T47D (cell line): ENCODE data around the gene ELOVL6.

Experiments
- DNase-seq, 2 experiments: peaks; one replicate each; pipeline versions ENCODE4 v3.0.0 to v3.0.0-alpha.2; 2011 to 2012; ENCODE audit warnings: low read depth in 1 of 2, low spot score in 1 of 2
- JUND ChIP-seq: IDR thresholded peaks from 2 replicates; pipeline ENCODE4 v1.6.1; 2012; ENCODE audit warnings: low read depth
- in situ Hi-C: cut with HindIII; loops from 2 replicates; pipeline ENCODE4 v1.10.0; 2016; ENCODE audit warnings: low sequenced_read_pairs, low pct_unique_long_range_greater_than_20kb

Gene ELOVL6

DNA sequence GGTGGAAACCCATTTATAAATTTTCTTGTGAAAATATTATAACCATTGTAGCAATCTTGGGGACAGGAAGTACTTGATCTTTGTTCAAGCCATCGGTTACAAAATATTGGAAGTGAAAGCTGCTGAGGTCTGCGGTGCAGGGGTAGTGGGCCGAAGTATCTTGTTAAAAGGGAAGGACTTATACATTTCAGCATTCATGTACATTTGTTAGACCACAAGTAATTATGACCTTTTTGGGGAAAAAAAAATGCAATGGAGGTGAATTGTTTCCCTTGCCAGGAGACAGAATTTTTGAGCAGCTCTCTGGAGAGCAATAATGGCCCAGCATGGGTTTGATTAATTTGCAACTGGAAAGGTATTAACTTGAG lies 164.4 kb downstream of the ELOVL6 start:
- TF ChIP-seq JUND = no peak
- in situ Hi-C loops = no loop called here
- DNase-seq = no peak

DNA sequence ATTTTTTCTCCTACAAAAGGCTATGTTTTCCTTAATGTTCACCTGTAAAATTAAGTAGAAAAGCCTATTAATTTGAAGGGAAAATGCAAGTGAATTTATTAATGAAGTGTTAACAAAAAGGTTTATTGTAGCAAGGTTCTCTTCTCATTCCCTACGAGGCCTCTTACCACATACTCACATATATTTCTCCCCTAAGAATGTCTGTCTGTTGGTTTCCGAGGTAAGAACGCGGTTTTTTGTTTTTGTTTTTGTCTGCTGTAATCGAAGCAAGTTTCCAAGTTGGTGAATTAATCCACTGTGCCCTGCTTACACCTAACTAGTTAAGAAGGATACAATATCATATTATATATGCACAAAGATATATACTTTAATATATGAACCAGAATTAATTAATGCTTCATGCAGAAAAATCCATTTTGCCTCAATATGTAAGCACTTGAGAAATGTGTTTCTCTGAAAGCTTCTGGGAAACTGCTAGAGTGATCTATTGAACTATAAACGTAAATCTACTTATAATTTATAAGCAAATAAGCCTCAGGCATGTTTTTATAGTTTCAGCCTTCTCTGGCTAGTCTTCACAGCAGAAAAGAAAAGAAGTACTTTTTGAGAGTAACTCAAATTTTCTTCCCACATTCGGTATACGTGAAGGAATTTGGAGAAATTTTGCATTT lies 164.9 kb downstream of the ELOVL6 start:
- in situ Hi-C loops = no loop called here
- no peak for TF ChIP-seq JUND
- no peak for DNase-seq

DNA sequence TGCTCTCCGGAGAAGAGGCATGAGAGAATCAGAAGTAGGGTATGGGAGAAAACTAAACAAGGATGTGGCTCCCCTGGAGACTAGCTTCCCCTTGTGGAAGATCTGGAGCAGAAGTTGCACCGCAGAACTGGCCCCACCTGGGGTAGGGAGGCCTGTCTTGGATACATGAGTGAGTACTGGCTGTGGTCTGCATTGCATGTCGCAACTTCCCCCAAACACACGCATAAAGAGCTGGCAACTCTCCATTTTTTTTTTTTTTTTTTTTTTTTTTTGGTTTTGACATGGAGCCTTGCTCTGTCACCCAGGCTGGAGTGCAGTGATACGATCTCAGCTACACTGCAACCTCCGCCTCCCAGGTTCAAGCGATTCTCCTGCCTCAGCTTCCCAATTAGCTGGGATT lies 165.8 kb downstream of the ELOVL6 start:
- DNase-seq = no peak
- in situ Hi-C loops = no loop called here
- no peak for TF ChIP-seq JUND

DNA sequence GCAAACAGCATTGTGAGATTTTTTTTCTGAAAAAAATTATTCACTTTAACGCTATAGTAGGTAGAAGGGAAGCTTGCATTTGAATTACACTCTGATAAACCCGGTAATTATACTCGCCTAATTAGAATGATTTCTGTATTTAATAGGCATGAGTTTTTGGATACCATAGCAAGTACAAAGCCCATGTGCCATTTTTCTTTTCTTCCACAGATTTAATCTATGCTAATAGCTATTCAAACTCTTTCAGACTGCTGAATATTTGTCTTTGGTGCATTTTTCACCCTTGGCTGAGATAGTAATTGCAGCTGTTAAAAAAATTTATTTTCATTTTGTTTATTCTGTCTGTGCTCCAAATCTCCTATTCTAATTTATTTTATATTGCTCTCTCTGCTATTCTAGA lies 172.7 kb downstream of the ELOVL6 start:
- DNase-seq = no peak
- no peak for TF ChIP-seq JUND
- in situ Hi-C loops = no loop called here

DNA sequence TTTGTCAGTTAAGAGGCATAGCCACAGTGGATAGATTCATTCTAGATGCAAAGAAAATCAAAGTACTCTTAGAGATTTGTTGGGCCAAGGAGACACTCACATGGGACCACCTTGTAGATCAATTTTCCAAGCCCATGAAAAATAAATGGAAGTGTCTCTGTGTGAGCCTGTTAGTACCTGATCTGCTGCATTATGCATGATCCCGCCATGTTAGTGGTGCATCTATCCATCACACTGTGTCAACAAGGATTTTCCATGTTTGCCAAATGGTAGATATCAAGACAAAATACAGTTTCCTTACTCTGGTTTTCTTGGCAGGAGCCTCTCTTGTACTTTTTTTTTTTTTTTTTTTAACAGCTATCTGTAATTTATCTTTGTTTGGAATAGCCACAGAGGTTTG lies 173.4 kb downstream of the ELOVL6 start:
- DNase-seq = no peak
- in situ Hi-C loops = no loop called here

DNA sequence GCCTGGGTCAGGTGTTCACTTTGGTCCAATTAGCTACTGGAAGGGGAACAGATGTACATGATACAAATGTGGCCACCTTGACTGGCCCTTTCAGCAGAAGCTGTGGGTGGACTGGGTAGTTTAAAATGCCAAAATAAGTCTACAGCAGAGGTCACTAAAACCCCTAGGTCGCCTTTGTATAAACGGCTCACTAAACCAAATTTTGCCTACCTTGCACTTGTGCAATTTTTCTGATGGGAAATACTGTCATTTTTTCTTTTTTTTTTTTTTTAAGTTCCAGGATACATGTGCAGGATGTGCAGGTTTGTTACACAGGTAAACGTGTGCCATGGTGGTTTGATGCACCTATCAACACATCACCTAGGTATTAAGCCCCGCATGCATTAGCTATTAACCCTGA lies 176.0 kb downstream of the ELOVL6 start:
- DNase-seq = no peak
- in situ Hi-C loops = no loop called here
- TF ChIP-seq JUND = no peak

More for the DNA sequence above, 173.4 kb downstream of the ELOVL6 start:
- TF ChIP-seq JUND = no peak

DNA sequence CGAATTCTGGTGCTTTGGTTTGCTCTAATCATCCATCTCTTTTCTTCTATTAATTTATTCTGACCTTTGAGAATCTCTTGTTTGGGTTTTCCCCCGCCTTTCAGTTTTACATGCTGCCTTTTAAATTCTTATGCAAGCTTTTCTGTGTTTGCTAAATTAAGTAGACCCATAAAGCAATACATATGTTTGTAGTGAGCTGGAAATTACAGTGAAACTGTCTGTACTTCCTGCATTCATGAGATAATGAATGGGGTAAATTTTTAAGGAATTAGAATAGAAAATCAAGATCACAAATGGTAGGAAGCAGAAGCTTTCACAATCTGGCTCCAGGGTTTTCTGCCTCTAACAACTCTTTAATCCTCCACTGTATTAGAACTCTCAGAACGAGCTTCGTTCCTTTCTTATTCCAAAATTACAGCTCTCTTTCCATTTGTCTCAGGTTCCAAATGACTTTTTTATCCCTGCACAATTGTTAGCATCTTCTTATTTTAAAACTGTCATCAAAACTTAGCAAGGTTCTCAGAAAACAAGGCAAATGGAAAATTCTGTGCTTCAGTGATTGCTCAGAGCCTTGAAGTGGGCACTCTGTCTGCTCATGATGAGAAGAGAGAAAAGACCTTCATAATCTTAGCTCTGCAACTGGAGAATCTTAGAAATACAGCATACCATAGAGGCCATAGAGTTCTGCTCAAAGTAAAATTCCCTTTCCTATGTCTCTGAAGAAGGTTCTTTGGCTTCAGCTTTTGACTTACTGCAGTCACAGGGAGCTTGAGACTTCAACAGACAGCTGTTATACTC lies 177.6 kb downstream of the ELOVL6 start:
- DNase-seq = no peak
- no peak for TF ChIP-seq JUND
- in situ Hi-C loops = no loop called here

DNA sequence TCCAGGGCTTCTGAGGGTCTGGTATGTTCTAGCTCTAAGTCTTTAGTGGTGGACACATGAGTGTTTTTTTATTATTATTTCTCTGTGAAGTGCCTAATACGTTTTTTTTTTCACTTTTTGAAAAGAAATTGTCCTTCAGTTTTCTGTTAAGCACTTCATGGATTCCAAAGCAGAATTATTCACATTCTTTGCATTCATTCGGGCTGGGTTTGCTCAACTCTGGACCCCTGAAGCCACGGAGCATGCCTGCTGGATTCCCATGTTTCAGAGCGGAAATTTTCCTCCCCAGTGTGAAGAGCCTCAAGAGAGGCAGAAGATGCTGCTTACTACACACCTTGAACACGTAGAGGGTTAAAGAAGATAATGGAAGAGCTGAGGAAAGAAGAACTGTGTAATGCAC lies 178.3 kb downstream of the ELOVL6 start:
- TF ChIP-seq JUND = no peak
- no peak for DNase-seq
- in situ Hi-C loops = no loop called here

DNA sequence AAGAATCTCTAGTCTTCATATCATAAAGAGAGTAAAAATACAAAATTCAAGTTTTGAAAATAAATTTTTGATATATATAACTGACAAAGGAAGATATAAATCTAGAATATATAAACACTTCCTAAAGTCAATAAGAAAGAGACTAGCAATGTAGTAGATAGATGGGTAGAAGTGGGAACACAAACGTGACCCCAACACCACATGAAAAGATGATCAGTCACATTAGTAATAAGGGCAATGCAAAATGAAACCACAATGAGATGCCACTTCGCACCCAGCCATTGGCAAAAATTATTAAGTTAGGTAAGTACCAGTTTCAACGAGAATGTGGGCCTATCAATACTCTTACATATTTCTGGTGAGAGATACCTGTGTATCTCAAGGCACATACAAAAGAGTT lies 179.3 kb downstream of the ELOVL6 start:
- no peak for TF ChIP-seq JUND
- DNase-seq = no peak
- in situ Hi-C loops = no loop called here

DNA sequence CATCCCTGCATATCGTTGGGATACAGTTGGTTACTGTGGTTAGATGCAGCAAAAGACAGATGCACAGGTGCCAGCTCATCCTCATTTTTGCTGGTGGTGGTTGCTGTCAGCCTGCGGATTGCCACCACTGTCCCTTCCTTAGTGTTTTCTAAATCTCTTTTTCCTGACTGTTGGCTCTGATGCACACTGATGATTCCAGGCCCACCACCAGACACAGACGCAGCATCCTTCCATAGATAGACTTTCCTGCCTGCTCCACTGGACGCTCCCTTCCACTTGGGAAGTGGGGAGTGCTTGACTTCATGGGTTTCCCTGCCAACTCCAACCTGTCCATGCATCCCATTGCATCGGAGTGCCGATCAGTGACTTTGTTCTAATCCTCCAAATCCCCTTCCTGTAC lies 184.2 kb downstream of the ELOVL6 start:
- in situ Hi-C loops = no loop called here
- no peak for DNase-seq
- TF ChIP-seq JUND = no peak

DNA sequence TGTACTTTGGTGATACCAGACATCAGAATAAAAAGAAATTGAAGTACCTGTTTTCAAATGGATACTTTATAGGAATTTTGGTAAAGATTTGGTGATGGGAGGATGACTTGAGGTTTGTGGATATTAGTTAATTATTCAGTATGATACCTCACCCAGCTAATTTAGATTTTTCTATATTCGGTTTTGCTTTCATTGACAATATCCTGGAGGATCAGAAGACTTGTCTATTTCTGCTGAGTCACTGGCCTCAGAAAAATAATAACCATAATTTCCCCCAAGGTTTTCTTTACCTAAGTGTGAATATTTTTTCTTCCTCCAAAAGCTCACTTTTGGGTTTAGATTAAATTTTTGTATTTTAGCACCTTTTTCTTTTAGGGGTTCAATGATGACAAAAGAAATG lies 185.5 kb downstream of the ELOVL6 start:
- in situ Hi-C loops = no loop called here

DNA sequence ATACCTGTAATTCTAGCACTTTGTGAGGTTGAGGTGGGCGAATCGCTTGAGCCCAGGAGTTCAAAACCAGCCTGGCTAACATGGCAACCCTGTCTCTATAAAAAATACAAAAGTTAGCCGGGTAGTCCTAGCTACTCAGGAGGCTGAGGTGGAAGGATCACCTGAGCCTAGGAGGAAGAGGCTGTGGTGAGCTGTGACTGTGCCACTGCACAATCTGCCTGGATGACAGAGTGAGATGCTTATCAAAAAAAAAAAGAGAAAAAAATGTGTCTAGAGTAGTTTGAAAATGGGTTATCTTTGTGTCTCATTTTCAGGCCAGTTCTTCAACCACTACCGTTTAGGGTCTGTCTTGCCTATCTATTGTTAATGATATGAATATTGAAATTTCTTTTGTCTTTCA lies 187.6 kb downstream of the ELOVL6 start:
- no peak for DNase-seq
- no peak for TF ChIP-seq JUND
- in situ Hi-C loops = no loop called here

More for the DNA sequence above, 185.5 kb downstream of the ELOVL6 start:
- DNase-seq = no peak
- no peak for TF ChIP-seq JUND

DNA sequence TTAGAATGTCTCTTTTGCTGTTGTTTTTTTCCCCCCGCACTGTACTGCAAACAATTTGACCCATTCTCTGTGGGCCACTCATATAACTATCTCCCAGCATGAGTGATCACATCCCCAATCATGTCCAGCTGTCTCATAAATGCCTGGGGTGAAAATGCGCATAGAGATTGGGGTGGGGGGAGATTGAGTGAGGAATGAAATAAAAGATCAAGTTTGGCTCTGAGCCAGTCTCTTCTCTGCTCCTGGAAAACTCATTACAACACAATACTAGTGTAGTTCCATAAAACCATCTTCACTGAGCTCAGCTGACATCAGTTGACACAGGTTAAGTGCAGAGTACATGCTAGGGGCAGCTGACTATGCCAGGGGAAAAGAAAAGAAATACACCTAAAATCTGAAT lies 188.9 kb downstream of the ELOVL6 start:
- in situ Hi-C loops = no loop called here
- DNase-seq = no peak

More for the DNA sequence above, 188.9 kb downstream of the ELOVL6 start:
- no peak for TF ChIP-seq JUND
